Stimulated activated effector memory CD8-positive, alpha-beta T cell treated with anti-CD3 and anti-CD28 coated beads, Interleukin-12 subunit alpha, Interleukin-12 subunit beta, amount 100 ng/mL, for 72 hours (primary cell): ENCODE data around the gene MAGI2.

Experiments used
- ATAC-seq: fragments of 150-1000 bp; cut with Tn5 transposase; 2 replicates; pipeline ENCODE4 v1.10.0; 2021
- DNase-seq, 2 donors: peaks; one replicate each; pipeline ENCODE4 v3.0.0; 2021 to 2022; ENCODE audit warnings: low spot score in 2 of 2
- H3K27ac Mint-ChIP-seq: one replicate; pipeline ENCODE4 v1.8.0; 2022; ENCODE audit warnings: mild to moderate bottlenecking, mixed read lengths
- H3K36me3 Mint-ChIP-seq: one replicate; pipeline ENCODE4 v1.8.0; 2022; ENCODE audit warnings: mild to moderate bottlenecking, mixed read lengths
- H3K4me1 Mint-ChIP-seq: one replicate; pipeline ENCODE4 v1.8.0; 2022; ENCODE audit warnings: mixed read lengths
- H3K4me3 Mint-ChIP-seq: one replicate; pipeline ENCODE4 v1.8.0; 2022; ENCODE audit warnings: mild to moderate bottlenecking, mixed read lengths
- H3K9me3 Mint-ChIP-seq: one replicate; pipeline ENCODE4 v1.8.0; 2022; ENCODE audit warnings: mixed read lengths

MAGI2 gene

GRCh38 chr7:79453558-79454360 lies at the start of gene MAGI2:
MAGI2 (minus strand) TSS chr7:79453667; CDS start chr7:79453320, 347 bp downstream.
- no peak for ATAC-seq
- H3K4me3 Mint-ChIP-seq, result no peak within 1 kb of the TSS
- DNase-seq, result no peak
- H3K36me3 Mint-ChIP-seq, result no peaks in the 10 kb centered on the region
- H3K4me1 Mint-ChIP-seq, result no peaks in the 10 kb centered on the region
- peaks cover 15% of the 10 kb centered on the region for H3K9me3 Mint-ChIP-seq
- H3K27ac Mint-ChIP-seq, result no peak within 1 kb of the TSS

GRCh38 chr7:79502151-79502550 lies 48.7 kb upstream of the MAGI2 start:
- peaks cover 19% of the 10 kb centered on the region for H3K9me3 Mint-ChIP-seq
- H3K36me3 Mint-ChIP-seq, result no peaks in the 10 kb centered on the region
- no peak for DNase-seq
- no peak overlapping the region for H3K4me3 Mint-ChIP-seq
- no peak overlapping the region for H3K27ac Mint-ChIP-seq
- no peaks in the 10 kb centered on the region for H3K4me1 Mint-ChIP-seq
- ATAC-seq, result no peak

- Mint-ChIP-seq H3K27ac (no peak overlapping the region), H3K36me3 (no peaks in the 10 kb centered on the region), H3K9me3 (peaks cover 14% of the 10 kb centered on the region), H3K4me3 (no peak overlapping the region), H3K4me1 (no peaks in the 10 kb centered on the region)
- DNase-seq (no peak), ATAC-seq (no peak)
Measured at GRCh38 chr7:79500759-79501158, 47.3 kb upstream of the MAGI2 start.

- DNase-seq (no peak), ATAC-seq (no peak)
- Mint-ChIP-seq H3K27ac (no peak overlapping the region), H3K9me3 (peaks cover 13% of the 10 kb centered on the region), H3K36me3 (no peaks in the 10 kb centered on the region), H3K4me1 (no peaks in the 10 kb centered on the region), H3K4me3 (no peak overlapping the region)
Measured at GRCh38 chr7:79497728-79498127, 44.3 kb upstream of the MAGI2 start.

- Mint-ChIP-seq H3K36me3 (no peaks in the 10 kb centered on the region), H3K4me1 (no peaks in the 10 kb centered on the region), H3K9me3 (peaks cover 18% of the 10 kb centered on the region), H3K27ac (no peak overlapping the region), H3K4me3 (no peak overlapping the region)
- DNase-seq, result no peak
- ATAC-seq, result no peak
Measured at GRCh38 chr7:79495544-79496272, 42.2 kb upstream of the MAGI2 start.

- H3K4me1 Mint-ChIP-seq, result no peaks in the 10 kb centered on the region
- H3K4me3 Mint-ChIP-seq, result no peak overlapping the region
- H3K27ac Mint-ChIP-seq, result no peak overlapping the region
- ATAC-seq, result no peak
- H3K9me3 Mint-ChIP-seq, result peaks cover 17% of the 10 kb centered on the region
- DNase-seq, result no peak
- H3K36me3 Mint-ChIP-seq, result no peaks in the 10 kb centered on the region
Measured at GRCh38 chr7:79494046-79494445, 40.6 kb upstream of the MAGI2 start.

GRCh38 chr7:79489371-79489770 lies 35.9 kb upstream of the MAGI2 start:
- H3K4me1 Mint-ChIP-seq, result no peaks in the 10 kb centered on the region
- no peak overlapping the region for H3K27ac Mint-ChIP-seq
- H3K4me3 Mint-ChIP-seq, result no peak overlapping the region
- DNase-seq (no peak), ATAC-seq (no peak)
- H3K36me3 Mint-ChIP-seq, result no peaks in the 10 kb centered on the region
- H3K9me3 Mint-ChIP-seq, result peaks cover 11% of the 10 kb centered on the region

- Mint-ChIP-seq H3K36me3 (no peaks in the 10 kb centered on the region), H3K9me3 (peaks cover 20% of the 10 kb centered on the region), H3K27ac (no peak overlapping the region), H3K4me3 (no peak overlapping the region), H3K4me1 (no peaks in the 10 kb centered on the region)
- DNase-seq (no peak), ATAC-seq (no peak)
Measured at GRCh38 chr7:79478386-79478785, 24.9 kb upstream of the MAGI2 start.

- ATAC-seq, result no peak
- Mint-ChIP-seq H3K36me3 (no peaks in the 10 kb centered on the region), H3K4me3 (no peak overlapping the region), H3K4me1 (no peaks in the 10 kb centered on the region), H3K9me3 (peaks cover 11% of the 10 kb centered on the region), H3K27ac (no peak overlapping the region)
- no peak for DNase-seq
Measured at GRCh38 chr7:79475455-79475854, 22.0 kb upstream of the MAGI2 start.

- no peak overlapping the region for H3K4me3 Mint-ChIP-seq
- no peak overlapping the region for H3K27ac Mint-ChIP-seq
- H3K36me3 Mint-ChIP-seq, result no peaks in the 10 kb centered on the region
- DNase-seq (no peak), ATAC-seq (no peak)
- no peaks in the 10 kb centered on the region for H3K4me1 Mint-ChIP-seq
- peaks cover 9% of the 10 kb centered on the region for H3K9me3 Mint-ChIP-seq
Measured at GRCh38 chr7:79471699-79472098, 18.2 kb upstream of the MAGI2 start.

GRCh38 chr7:79471283-79471682 lies 17.8 kb upstream of the MAGI2 start:
- no peak for DNase-seq
- H3K27ac Mint-ChIP-seq, result no peak overlapping the region
- H3K9me3 Mint-ChIP-seq, result peaks cover 8% of the 10 kb centered on the region
- no peaks in the 10 kb centered on the region for H3K36me3 Mint-ChIP-seq
- no peak overlapping the region for H3K4me3 Mint-ChIP-seq
- H3K4me1 Mint-ChIP-seq, result no peaks in the 10 kb centered on the region
- no peak for ATAC-seq

GRCh38 chr7:79465551-79465950 lies 12.1 kb upstream of the MAGI2 start:
- Mint-ChIP-seq H3K36me3 (no peaks in the 10 kb centered on the region), H3K4me3 (no peak overlapping the region), H3K27ac (no peak overlapping the region), H3K9me3 (peaks cover 14% of the 10 kb centered on the region), H3K4me1 (no peaks in the 10 kb centered on the region)
- ATAC-seq, result no peak
- no peak for DNase-seq

- H3K9me3 Mint-ChIP-seq, result peaks cover 14% of the 10 kb centered on the region
- H3K36me3 Mint-ChIP-seq, result no peaks in the 10 kb centered on the region
- ATAC-seq (no peak), DNase-seq (no peak)
- no peaks in the 10 kb centered on the region for H3K4me1 Mint-ChIP-seq
- no peak overlapping the region for H3K4me3 Mint-ChIP-seq
- H3K27ac Mint-ChIP-seq, result no peak overlapping the region
Measured at GRCh38 chr7:79464051-79464450, 10.6 kb upstream of the MAGI2 start.

- H3K36me3 Mint-ChIP-seq, result no peaks in the 10 kb centered on the region
- H3K4me1 Mint-ChIP-seq, result no peaks in the 10 kb centered on the region
- no peak overlapping the region for H3K27ac Mint-ChIP-seq
- no peak for DNase-seq
- ATAC-seq, result no peak
- H3K9me3 Mint-ChIP-seq, result peaks cover 14% of the 10 kb centered on the region
- H3K4me3 Mint-ChIP-seq, result no peak overlapping the region
Measured at GRCh38 chr7:79462390-79462789, 8.9 kb upstream of the MAGI2 start.

GRCh38 chr7:79461660-79462059 lies 8.2 kb upstream of the MAGI2 start:
- H3K4me1 Mint-ChIP-seq, result no peaks in the 10 kb centered on the region
- DNase-seq (no peak), ATAC-seq (no peak)
- H3K4me3 Mint-ChIP-seq, result no peak overlapping the region
- peaks cover 14% of the 10 kb centered on the region for H3K9me3 Mint-ChIP-seq
- no peaks in the 10 kb centered on the region for H3K36me3 Mint-ChIP-seq
- H3K27ac Mint-ChIP-seq, result no peak overlapping the region

GRCh38 chr7:79459381-79459780 lies 5.9 kb upstream of the MAGI2 start:
- Mint-ChIP-seq H3K9me3 (peaks cover 16% of the 10 kb centered on the region), H3K4me3 (no peak overlapping the region), H3K4me1 (no peaks in the 10 kb centered on the region), H3K27ac (no peak overlapping the region), H3K36me3 (no peaks in the 10 kb centered on the region)
- DNase-seq, result no peak
- no peak for ATAC-seq
